ENCODE measurements around the gene TINAG.

TINAG gene

DNA sequence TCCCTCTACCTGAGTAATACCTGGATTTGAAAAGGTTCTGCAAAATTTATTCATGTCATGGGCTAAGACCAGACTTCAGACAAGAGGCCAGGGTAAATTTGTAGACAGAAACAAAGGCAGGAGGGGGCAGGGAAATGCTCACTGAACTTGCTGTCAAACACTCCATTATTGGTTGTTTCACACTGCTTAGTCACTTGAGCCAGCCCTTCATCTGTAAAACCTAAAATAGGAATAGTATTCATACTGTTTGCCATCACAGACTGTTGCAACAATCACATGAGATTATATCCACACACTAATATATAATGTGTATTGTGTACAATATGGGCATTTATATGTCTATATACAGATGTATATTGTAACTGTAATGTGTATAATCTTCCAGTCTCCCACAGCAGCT, 6.5 kb upstream of the TINAG start:
- H3K4me3 ChIP-seq (ENCODE audit: severe bottlenecking), result no peak overlapping the region
- H3K36me3 ChIP-seq (ENCODE audit: low read depth), result no peaks in the 10 kb centered on the region
- no peak overlapping the region for H3K27ac ChIP-seq (ENCODE audit: poor library complexity, severe bottlenecking)
- TF ChIP-seq, protein P1, sequence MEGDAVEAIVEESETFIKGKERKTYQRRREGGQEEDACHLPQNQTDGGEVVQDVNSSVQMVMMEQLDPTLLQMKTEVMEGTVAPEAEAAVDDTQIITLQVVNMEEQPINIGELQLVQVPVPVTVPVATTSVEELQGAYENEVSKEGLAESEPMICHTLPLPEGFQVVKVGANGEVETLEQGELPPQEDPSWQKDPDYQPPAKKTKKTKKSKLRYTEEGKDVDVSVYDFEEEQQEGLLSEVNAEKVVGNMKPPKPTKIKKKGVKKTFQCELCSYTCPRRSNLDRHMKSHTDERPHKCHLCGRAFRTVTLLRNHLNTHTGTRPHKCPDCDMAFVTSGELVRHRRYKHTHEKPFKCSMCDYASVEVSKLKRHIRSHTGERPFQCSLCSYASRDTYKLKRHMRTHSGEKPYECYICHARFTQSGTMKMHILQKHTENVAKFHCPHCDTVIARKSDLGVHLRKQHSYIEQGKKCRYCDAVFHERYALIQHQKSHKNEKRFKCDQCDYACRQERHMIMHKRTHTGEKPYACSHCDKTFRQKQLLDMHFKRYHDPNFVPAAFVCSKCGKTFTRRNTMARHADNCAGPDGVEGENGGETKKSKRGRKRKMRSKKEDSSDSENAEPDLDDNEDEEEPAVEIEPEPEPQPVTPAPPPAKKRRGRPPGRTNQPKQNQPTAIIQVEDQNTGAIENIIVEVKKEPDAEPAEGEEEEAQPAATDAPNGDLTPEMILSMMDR (IDR thresholded peaks at IDR 0.05; ENCODE audit: poor library complexity, severe bottlenecking), result no peak
- no peaks in the 10 kb centered on the region for H3K9me3 ChIP-seq (ENCODE audit: severe bottlenecking)
- no peak for ATAC-seq (ENCODE audit: low read depth)
- no peaks in the 10 kb centered on the region for H3K4me1 ChIP-seq (ENCODE audit: insufficient read depth, poor library complexity, severe bottlenecking)
- H3K27me3 ChIP-seq (ENCODE audit: insufficient read depth, poor library complexity, severe bottlenecking), result no peaks in the 10 kb centered on the region
- DNase-seq (ENCODE audit: low spot score), result no peak

DNA sequence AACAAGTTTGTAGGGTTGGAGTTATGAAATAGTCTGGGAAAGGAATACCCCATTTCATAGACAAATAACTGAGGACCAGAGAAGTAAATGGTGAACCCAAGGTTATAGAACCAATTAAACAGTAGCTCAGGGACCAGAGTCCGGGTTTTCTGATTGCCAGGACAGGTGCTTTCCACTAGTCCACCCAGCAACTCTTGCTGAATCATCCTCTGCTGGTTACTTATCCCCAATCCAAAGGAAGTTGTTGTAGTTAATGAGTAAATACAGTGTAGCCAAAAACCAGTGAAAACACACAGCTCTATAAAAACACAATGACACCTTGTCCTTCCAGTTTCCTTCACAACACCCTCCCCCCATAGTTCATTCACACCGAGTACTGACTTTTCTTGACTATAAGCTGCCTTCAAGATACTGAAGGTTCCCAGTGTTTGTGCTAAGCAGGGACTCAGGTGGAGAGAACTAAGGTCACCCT, 766 bp upstream of the TINAG start:
- H3K9me3 ChIP-seq (ENCODE audit: severe bottlenecking), result no peaks in the 10 kb centered on the region
- no peak overlapping the region for H3K4me3 ChIP-seq (ENCODE audit: severe bottlenecking)
- H3K36me3 ChIP-seq (ENCODE audit: low read depth), result no peaks in the 10 kb centered on the region
- no peak overlapping the region for H3K27ac ChIP-seq (ENCODE audit: poor library complexity, severe bottlenecking)
- ATAC-seq (ENCODE audit: low read depth), result no peak
- no peaks in the 10 kb centered on the region for H3K4me1 ChIP-seq (ENCODE audit: insufficient read depth, poor library complexity, severe bottlenecking)
- no peaks in the 10 kb centered on the region for H3K27me3 ChIP-seq (ENCODE audit: insufficient read depth, poor library complexity, severe bottlenecking)
- TF ChIP-seq, protein P1 (IDR thresholded peaks at IDR 0.05; ENCODE audit: poor library complexity, severe bottlenecking), result no peak
- DNase-seq (ENCODE audit: low spot score), result no peak

GRCh38 chr6:54308986-54309315, 710 bp downstream of the TINAG start:
- DNase-seq (ENCODE audit: low spot score), result no peak
- no peak overlapping the region for H3K4me3 ChIP-seq (ENCODE audit: severe bottlenecking)
- no peaks in the 10 kb centered on the region for H3K27me3 ChIP-seq (ENCODE audit: insufficient read depth, poor library complexity, severe bottlenecking)
- no peaks in the 10 kb centered on the region for H3K4me1 ChIP-seq (ENCODE audit: insufficient read depth, poor library complexity, severe bottlenecking)
- no peaks in the 10 kb centered on the region for H3K9me3 ChIP-seq (ENCODE audit: severe bottlenecking)
- TF ChIP-seq, protein P1 (IDR thresholded peaks at IDR 0.05; ENCODE audit: poor library complexity, severe bottlenecking), result no peak
- no peak for ATAC-seq (ENCODE audit: low read depth)
- no peak overlapping the region for H3K27ac ChIP-seq (ENCODE audit: poor library complexity, severe bottlenecking)
- no peaks in the 10 kb centered on the region for H3K36me3 ChIP-seq (ENCODE audit: low read depth)

- TF ChIP-seq, protein P1 (IDR thresholded peaks at IDR 0.05; ENCODE audit: poor library complexity, severe bottlenecking), result no peak
- DNase-seq (ENCODE audit: low spot score) (no peak), ATAC-seq (ENCODE audit: low read depth) (no peak)
Observed at GRCh38 chr6:54310377-54311152, 2.3 kb downstream of the TINAG start.

DNA sequence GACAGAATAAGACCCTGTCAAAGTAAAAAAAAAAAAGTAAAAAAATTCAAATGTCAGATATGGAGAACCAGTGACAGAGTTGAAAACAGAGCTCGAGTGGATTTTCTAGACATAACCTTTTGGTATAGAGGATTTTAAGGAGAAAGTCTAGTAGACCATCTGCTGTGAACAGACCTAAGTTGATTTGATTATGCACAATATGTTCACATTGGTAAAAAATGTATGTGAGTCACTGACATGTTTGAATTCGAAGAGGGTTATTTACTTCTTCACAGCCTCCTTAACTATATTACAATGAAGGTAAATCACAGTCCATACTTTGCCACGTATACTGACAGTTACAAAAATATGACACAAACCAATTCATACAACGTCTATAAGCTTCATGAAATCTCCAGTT, 7.4 kb downstream of the TINAG start:
- TF ChIP-seq, protein P1 (IDR thresholded peaks at IDR 0.05; ENCODE audit: poor library complexity, severe bottlenecking), result no peak
- Histone ChIP-seq H3K27me3 (ENCODE audit: insufficient read depth, poor library complexity, severe bottlenecking) (no peaks in the 10 kb centered on the region), H3K9me3 (ENCODE audit: severe bottlenecking) (peaks cover 2% of the 10 kb centered on the region), H3K36me3 (ENCODE audit: low read depth) (no peaks in the 10 kb centered on the region), H3K27ac (ENCODE audit: poor library complexity, severe bottlenecking) (no peak overlapping the region), H3K4me3 (ENCODE audit: severe bottlenecking) (no peak overlapping the region), H3K4me1 (ENCODE audit: insufficient read depth, poor library complexity, severe bottlenecking) (no peaks in the 10 kb centered on the region)
- DNase-seq (ENCODE audit: low spot score), result no peak
- peak; percentile 35; the same call in 1 of the 3 replicates for ATAC-seq (ENCODE audit: low read depth)

More at GRCh38 chr6:54310377-54311152, 2.3 kb downstream of the TINAG start:
- Histone ChIP-seq H3K9me3 (ENCODE audit: severe bottlenecking) (no peaks in the 10 kb centered on the region), H3K27me3 (ENCODE audit: insufficient read depth, poor library complexity, severe bottlenecking) (no peaks in the 10 kb centered on the region), H3K4me1 (ENCODE audit: insufficient read depth, poor library complexity, severe bottlenecking) (no peaks in the 10 kb centered on the region), H3K36me3 (ENCODE audit: low read depth) (no peaks in the 10 kb centered on the region), H3K4me3 (ENCODE audit: severe bottlenecking) (no peak overlapping the region), H3K27ac (ENCODE audit: poor library complexity, severe bottlenecking) (no peak overlapping the region)

Measured in RWPE2 (cell line).